A673 (cell line): ENCODE data around the gene PCBD1. TPM values are rescaled to one million over a fixed set of nuclear protein-coding genes. Genes with fewer than 3 reads are reported as not detected.

Experiments used
- BruUV-seq: library from RNA; stranded (reverse); fragments of 400-500 nt; replicated peaks from 2 replicates; lab custom pipeline; 2021; lab: Mats Ljungman, UMichigan
- CTCF ChIA-PET: fragments of 300-600 bp; sonication (Branson Sonifier 250); formaldehyde crosslinking; loops from one replicate; lab custom pipeline; 2022; ENCODE audit warnings: antibody characterized with exemption; lab: Charles Lee
- POLR2A ChIA-PET: fragments of 300-600 bp; sonication (Branson Sonifier 250); formaldehyde crosslinking; loops from one replicate; lab custom pipeline; 2022; ENCODE audit warnings: antibody characterized with exemption; ENCODE audit not compliant: low non-redundant PET; lab: Charles Lee
- DNase-seq: peaks from one replicate; pipeline ENCODE4 v3.0.0-alpha.2; 2015; ENCODE audit warnings: low spot score
- H3K27ac ChIP-seq: fragments of 200-600 bp; sonication (generic); 2 replicates; pipeline ENCODE4 v1.5.1; 2016; ENCODE audit warnings: mixed run types, low read depth, mild to moderate bottlenecking, mixed read lengths, antibody characterized with exemption, low read length; ENCODE audit not compliant: poor library complexity, severe bottlenecking
- H3K27me3 ChIP-seq: fragments of 200-600 bp; sonication (generic); replicated peaks from 2 replicates; pipeline ENCODE4 v1.6.1; 2017; ENCODE audit warnings: mixed run types, low read depth, mild to moderate bottlenecking, mixed read lengths, antibody characterized with exemption, low read length; ENCODE audit not compliant: insufficient read depth, poor library complexity
- H3K36me3 ChIP-seq: fragments of 200-600 bp; sonication (generic); 2 replicates; pipeline ENCODE4 v1.6.1; 2016; ENCODE audit warnings: mixed run types, mild to moderate bottlenecking, mixed read lengths, antibody characterized with exemption, low read length; ENCODE audit not compliant: insufficient read depth, poor library complexity, severe bottlenecking
- H3K4me1 ChIP-seq: fragments of 200-600 bp; sonication (generic); 2 replicates; pipeline ENCODE4 v1.6.1; 2017; ENCODE audit warnings: mixed run types, mild to moderate bottlenecking, mixed read lengths, antibody characterized with exemption, low read length; ENCODE audit not compliant: insufficient read depth, poor library complexity, severe bottlenecking
- H3K4me3 ChIP-seq: fragments of 200-600 bp; sonication (generic); 2 replicates; pipeline ENCODE4 v1.5.1; 2016; ENCODE audit warnings: low read depth, mixed run types, mild to moderate bottlenecking, mixed read lengths, low read length; ENCODE audit not compliant: poor library complexity, severe bottlenecking
- H3K9me3 ChIP-seq: fragments of 200-600 bp; sonication (generic); 2 replicates; pipeline ENCODE4 v1.6.1; 2016; ENCODE audit warnings: mixed run types, low read depth, mild to moderate bottlenecking, mixed read lengths, antibody characterized with exemption, low read length; ENCODE audit not compliant: poor library complexity, severe bottlenecking
- EZH2 ChIP-seq: fragments of 200-600 bp; sonication (generic); IDR thresholded peaks from 2 replicates; pipeline ENCODE4 v1.6.1; 2017; ENCODE audit warnings: borderline replicate concordance, low read depth, mild to moderate bottlenecking, mixed read lengths, antibody characterized with exemption, low read length; ENCODE audit not compliant: poor library complexity, severe bottlenecking
- intact Hi-C: fragments of 100-400 bp; cut with micrococcal nuclease; formaldehyde crosslinking; loops from one replicate; pipeline ENCODE4 v1.10.0; 2022; ENCODE audit not compliant: unreplicated experiment
- total RNA-seq: library from RNA; stranded (reverse); gene quantifications from 2 replicates; pipeline ENCODE4 v1.2.3, GENCODE V29; 2021
- TF ChIP-seq, protein P1 (sequence below): fragments of 300-800, 200-600 bp; sonication (generic); conservative IDR thresholded peaks from 2 replicates; pipeline ENCODE4 v1.5.1; 2017; ENCODE audit warnings: low read depth, mild to moderate bottlenecking, antibody characterized with exemption, low read length, moderate library complexity, mixed read lengths

The PCBD1 gene
- total RNA-seq, 1 experiment from 2014 or later: 41.2 TPM

- H3K27ac ChIP-seq: no peak overlapping the region
Measured at GRCh38 chr10:70837660-70838059, 50.7 kb downstream of the PCBD1 start.

DNA sequence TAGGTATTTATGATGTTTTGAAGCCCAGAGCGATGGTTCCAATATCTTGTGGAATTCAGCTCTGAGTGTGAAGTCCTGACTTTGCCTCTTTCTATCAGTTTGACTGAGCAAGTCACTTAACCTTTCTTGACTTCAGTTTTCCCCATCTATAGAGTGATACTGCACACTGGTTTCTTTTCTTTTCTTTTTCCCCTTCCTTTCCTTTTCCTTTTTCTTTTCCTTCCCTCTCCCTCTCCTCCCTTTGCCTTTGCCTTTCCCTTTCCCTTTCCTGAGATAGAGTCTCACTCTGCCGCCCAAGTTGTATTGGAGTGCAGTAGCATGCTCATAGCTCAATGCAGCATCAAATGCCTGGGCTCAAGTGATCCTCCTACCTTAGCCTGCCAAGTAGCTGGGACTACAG, 52.0 kb downstream of the PCBD1 start:
- intact Hi-C loops: no loop called here
- ChIA-PET POLR2A (no interaction called here), CTCF (no interaction called here)
- BruUV-seq: no TSS peak
- H3K4me3 ChIP-seq: no peak overlapping the region
- H3K27me3 ChIP-seq: no peaks in the 10 kb centered on the region
- no peak for DNase-seq
- H3K27ac ChIP-seq: no peak overlapping the region
- H3K9me3 ChIP-seq: no peaks in the 10 kb centered on the region
- no peaks in the 10 kb centered on the region for H3K36me3 ChIP-seq
- TF ChIP-seq, protein P1, sequence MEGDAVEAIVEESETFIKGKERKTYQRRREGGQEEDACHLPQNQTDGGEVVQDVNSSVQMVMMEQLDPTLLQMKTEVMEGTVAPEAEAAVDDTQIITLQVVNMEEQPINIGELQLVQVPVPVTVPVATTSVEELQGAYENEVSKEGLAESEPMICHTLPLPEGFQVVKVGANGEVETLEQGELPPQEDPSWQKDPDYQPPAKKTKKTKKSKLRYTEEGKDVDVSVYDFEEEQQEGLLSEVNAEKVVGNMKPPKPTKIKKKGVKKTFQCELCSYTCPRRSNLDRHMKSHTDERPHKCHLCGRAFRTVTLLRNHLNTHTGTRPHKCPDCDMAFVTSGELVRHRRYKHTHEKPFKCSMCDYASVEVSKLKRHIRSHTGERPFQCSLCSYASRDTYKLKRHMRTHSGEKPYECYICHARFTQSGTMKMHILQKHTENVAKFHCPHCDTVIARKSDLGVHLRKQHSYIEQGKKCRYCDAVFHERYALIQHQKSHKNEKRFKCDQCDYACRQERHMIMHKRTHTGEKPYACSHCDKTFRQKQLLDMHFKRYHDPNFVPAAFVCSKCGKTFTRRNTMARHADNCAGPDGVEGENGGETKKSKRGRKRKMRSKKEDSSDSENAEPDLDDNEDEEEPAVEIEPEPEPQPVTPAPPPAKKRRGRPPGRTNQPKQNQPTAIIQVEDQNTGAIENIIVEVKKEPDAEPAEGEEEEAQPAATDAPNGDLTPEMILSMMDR: no peak
- TF ChIP-seq EZH2: no peak
- no peaks in the 10 kb centered on the region for H3K4me1 ChIP-seq

More at GRCh38 chr10:70837660-70838059, 50.7 kb downstream of the PCBD1 start:
- no peaks in the 10 kb centered on the region for H3K9me3 ChIP-seq
- H3K4me1 ChIP-seq: no peaks in the 10 kb centered on the region
- CTCF ChIA-PET: no interaction called here
- POLR2A ChIA-PET: no interaction called here
- DNase-seq: no peak
- no peak overlapping the region for H3K4me3 ChIP-seq
- no TSS peak for BruUV-seq
- TF ChIP-seq EZH2: no peak
- TF ChIP-seq, protein P1: no peak
- intact Hi-C loops: no loop called here
- H3K36me3 ChIP-seq: no peaks in the 10 kb centered on the region
- no peaks in the 10 kb centered on the region for H3K27me3 ChIP-seq

- ChIA-PET CTCF (no interaction called here), POLR2A (no interaction called here)
- Histone ChIP-seq H3K36me3 (no peaks in the 10 kb centered on the region), H3K27me3 (no peaks in the 10 kb centered on the region), H3K27ac (no peak overlapping the region), H3K9me3 (no peaks in the 10 kb centered on the region), H3K4me1 (no peaks in the 10 kb centered on the region), H3K4me3 (no peak overlapping the region)
- BruUV-seq: no TSS peak
- intact Hi-C loops: no loop called here
- TF ChIP-seq EZH2: no peak
- TF ChIP-seq, protein P1: no peak
- no peak for DNase-seq
Measured at GRCh38 chr10:70834441-70835151, 53.8 kb downstream of the PCBD1 start.
